GM18909 (cell line): ENCODE data around the gene NUDT22.
A peak's percentile ranks its signal among the peaks of the same experiment; 100 is the strongest.

Experiments
- ATAC-seq: cut with Tn5 transposase; IDR thresholded peaks from one replicate; pipeline ENCODE4 v1.9.1; 2021; ENCODE audit warnings: mild to moderate bottlenecking; ENCODE audit not compliant: unreplicated experiment, poor library complexity

Gene NUDT22

GRCh38 chr11:64240435-64241240 is 14.6 kb downstream of the NUDT22 start, which contains the start of gene FKBP2:
FKBP2 (plus strand) TSS chr11:64241095; CDS start chr11:64242388, 1,293 bp downstream.
- ATAC-seq: peak; percentile 59

- peak; percentile 70 for ATAC-seq
Observed at GRCh38 chr11:64241241-64241490, 15.1 kb downstream of the NUDT22 start.

GRCh38 chr11:64241491-64242374 is 15.7 kb downstream of the NUDT22 start:
- ATAC-seq: peak; percentile 3

GRCh38 chr11:64243236-64243854 is 17.3 kb downstream of the NUDT22 start:
- ATAC-seq: no peak

GRCh38 chr11:64244107-64244506 is 18.0 kb downstream of the NUDT22 start:
- no peak for ATAC-seq

GRCh38 chr11:64244966-64245365 is 18.9 kb downstream of the NUDT22 start:
- ATAC-seq: no peak

- ATAC-seq: no peak
Observed at GRCh38 chr11:64245401-64245796, 19.3 kb downstream of the NUDT22 start.

GRCh38 chr11:64245797-64246620 is 19.9 kb downstream of the NUDT22 start:
- no peak for ATAC-seq

GRCh38 chr11:64246621-64246870 is 20.5 kb downstream of the NUDT22 start:
- peak; percentile 13 for ATAC-seq

GRCh38 chr11:64246871-64247728 is 21.0 kb downstream of the NUDT22 start, which contains the start of gene PPP1R14B:
PPP1R14B (minus strand) TSS chr11:64246943; CDS start chr11:64246673, 270 bp downstream.
- peak; percentile 34 for ATAC-seq

- no peak for ATAC-seq
Observed at GRCh38 chr11:64247729-64248531, 21.9 kb downstream of the NUDT22 start.

- ATAC-seq: no peak
Observed at GRCh38 chr11:64248578-64248977, 22.5 kb downstream of the NUDT22 start.

- ATAC-seq: no peak
Observed at GRCh38 chr11:64249038-64249437, 23.0 kb downstream of the NUDT22 start.

GRCh38 chr11:64249563-64250414 is 23.7 kb downstream of the NUDT22 start:
- no peak for ATAC-seq

- ATAC-seq: no peak
Observed at GRCh38 chr11:64250415-64251015, 24.4 kb downstream of the NUDT22 start.

GRCh38 chr11:64251016-64251752 is 25.1 kb downstream of the NUDT22 start, which contains the start of gene PLCB3:
PLCB3 (plus strand) TSS chr11:64251530; CDS start chr11:64251650, 120 bp downstream.
- peak; percentile 38 for ATAC-seq

- ATAC-seq: no peak
Observed at GRCh38 chr11:64251753-64252002, 25.6 kb downstream of the NUDT22 start.
